Right renal cortex interstitium (tissue), 3 donors: ENCODE results near the gene ZC3H12A. TPM values are rescaled to one million over a fixed set of nuclear protein-coding genes. Genes with fewer than 3 reads are reported as not detected.

Experiments used
- polyA plus RNA-seq, 3 donors: library from polyadenylated mRNA; unstranded; fragments of 120-200 nt; gene quantifications; one replicate each; pipeline ENCODE4 v1.2.1, GENCODE V29; 2013; ENCODE audit not compliant: insufficient read length in 3 of 3

The ZC3H12A gene
- polyA plus RNA-seq, 3 donors = 1.1 to 2.1 (median 1.7) TPM

Other genes with a start within 250 kb of the ZC3H12A start
- gene MEAF6, start 40.2 kb downstream of the ZC3H12A start, polyA plus RNA-seq = 100 to 1,000 TPM in 2 of 3 donors, 10 to 100 TPM in 1; 94.2 to 109 (median 102) TPM
- 10 to 100 TPM; 13.4 to 15.1 (median 13.4) TPM for gene SNIP1, start 79.7 kb downstream of the ZC3H12A start, polyA plus RNA-seq
- gene DNALI1, start 82.4 kb downstream of the ZC3H12A start, polyA plus RNA-seq = 10 to 100 TPM; 64.4 to 71.2 (median 66.9) TPM
- 10 to 100 TPM; 79.7 to 90.0 (median 85.8) TPM for gene GNL2, start 121.4 kb downstream of the ZC3H12A start, polyA plus RNA-seq
- 1 to 10 TPM; 4.1 to 6.3 (median 5.6) TPM for gene RSPO1, start 160.3 kb downstream of the ZC3H12A start, polyA plus RNA-seq
- gene CDCA8, start 217.9 kb downstream of the ZC3H12A start, polyA plus RNA-seq = 10 to 100 TPM; 18.0 to 18.8 (median 18.3) TPM